ENCODE data around the gene GDF2.

The GDF2 gene

GRCh38 chr10:47314416-47314970 is 7.8 kb upstream of the GDF2 start:
- TF ChIP-seq CTCF (conservative IDR thresholded peaks at IDR 0.05; ENCODE audit: control insufficient read depth, insufficient read depth, low read depth, low read length) = no peak
- DNase-seq (ENCODE audit: low read depth) = no peak
- no peak overlapping the region for H3K4me3 ChIP-seq (ENCODE audit: control insufficient read depth, low read depth, low read length)

GRCh38 chr10:47315421-47315820 is 6.8 kb upstream of the GDF2 start:
- no peak for TF ChIP-seq CTCF (conservative IDR thresholded peaks at IDR 0.05; ENCODE audit: control insufficient read depth, insufficient read depth, low read depth, low read length)
- DNase-seq (ENCODE audit: low read depth) = no peak
- H3K4me3 ChIP-seq (ENCODE audit: control insufficient read depth, low read depth, low read length) = no peak overlapping the region

GRCh38 chr10:47316131-47316530 is 6.1 kb upstream of the GDF2 start:
- no peak for DNase-seq (ENCODE audit: low read depth)
- no peak overlapping the region for H3K4me3 ChIP-seq (ENCODE audit: control insufficient read depth, low read depth, low read length)
- TF ChIP-seq CTCF (conservative IDR thresholded peaks at IDR 0.05; ENCODE audit: control insufficient read depth, insufficient read depth, low read depth, low read length) = no peak

- H3K4me3 ChIP-seq (ENCODE audit: control insufficient read depth, low read depth, low read length) = no peak overlapping the region
- DNase-seq (ENCODE audit: low read depth) = no peak
- TF ChIP-seq CTCF (conservative IDR thresholded peaks at IDR 0.05; ENCODE audit: control insufficient read depth, insufficient read depth, low read depth, low read length) = no peak
Observed at GRCh38 chr10:47317251-47317650, 5.0 kb upstream of the GDF2 start.

GRCh38 chr10:47318706-47319105 is 3.5 kb upstream of the GDF2 start:
- no peak for TF ChIP-seq CTCF (conservative IDR thresholded peaks at IDR 0.05; ENCODE audit: control insufficient read depth, insufficient read depth, low read depth, low read length)
- DNase-seq (ENCODE audit: low read depth) = peak; percentile 11
- H3K4me3 ChIP-seq (ENCODE audit: control insufficient read depth, low read depth, low read length) = no peak overlapping the region

GRCh38 chr10:47319784-47320183 is 2.5 kb upstream of the GDF2 start:
- DNase-seq (ENCODE audit: low read depth) = no peak
- no peak for TF ChIP-seq CTCF (conservative IDR thresholded peaks at IDR 0.05; ENCODE audit: control insufficient read depth, insufficient read depth, low read depth, low read length)

GRCh38 chr10:47320812-47321211 is 1.4 kb upstream of the GDF2 start:
- TF ChIP-seq CTCF (conservative IDR thresholded peaks at IDR 0.05; ENCODE audit: control insufficient read depth, insufficient read depth, low read depth, low read length) = no peak
- no peak for DNase-seq (ENCODE audit: low read depth)
- H3K4me3 ChIP-seq (ENCODE audit: control insufficient read depth, low read depth, low read length) = no peak overlapping the region

More at GRCh38 chr10:47319784-47320183, 2.5 kb upstream of the GDF2 start:
- no peak overlapping the region for H3K4me3 ChIP-seq (ENCODE audit: control insufficient read depth, low read depth, low read length)

Data from fibroblast of mammary gland (primary cell).